HG02981 (cell line): ENCODE results near the gene OPRL1.

ENCODE experiments used
- ATAC-seq: cut with Tn5 transposase; IDR thresholded peaks from one replicate; pipeline ENCODE4 v1.9.1; 2021; ENCODE audit warnings: mild to moderate bottlenecking, moderate library complexity; ENCODE audit not compliant: unreplicated experiment

The OPRL1 gene

GRCh38 chr20:64041781-64042053 is 38.2 kb upstream of the OPRL1 start:
- no peak for ATAC-seq

GRCh38 chr20:64042054-64042781 is 37.7 kb upstream of the OPRL1 start:
- ATAC-seq, result no peak

GRCh38 chr20:64043768-64044167 is 36.1 kb upstream of the OPRL1 start:
- no peak for ATAC-seq

GRCh38 chr20:64044484-64045247 is 35.2 kb upstream of the OPRL1 start:
- ATAC-seq, result no peak

GRCh38 chr20:64045346-64046011 is 34.4 kb upstream of the OPRL1 start:
- ATAC-seq, result no peak

GRCh38 chr20:64047046-64047389 is 32.9 kb upstream of the OPRL1 start:
- no peak for ATAC-seq

GRCh38 chr20:64047968-64048401 is 31.9 kb upstream of the OPRL1 start:
- ATAC-seq, result no peak

GRCh38 chr20:64048402-64049044 is 31.4 kb upstream of the OPRL1 start:
- ATAC-seq, result no peak

GRCh38 chr20:64049060-64049877 is 30.6 kb upstream of the OPRL1 start, which contains the start of gene SOX18:
Gene SOX18, minus strand, starts transcription at chr20:64049639. Its CDS starts 123 bp downstream, at chr20:64049516.
- no peak for ATAC-seq

- ATAC-seq, result no peak
Measured at GRCh38 chr20:64049878-64050260, 30.0 kb upstream of the OPRL1 start.

- no peak for ATAC-seq
Measured at GRCh38 chr20:64050261-64051032, 29.4 kb upstream of the OPRL1 start.

- ATAC-seq, result no peak
Measured at GRCh38 chr20:64051033-64051452, 28.8 kb upstream of the OPRL1 start.

GRCh38 chr20:64051561-64052325 is 28.1 kb upstream of the OPRL1 start:
- ATAC-seq, result no peak

GRCh38 chr20:64052326-64052722 is 27.6 kb upstream of the OPRL1 start:
- ATAC-seq, result no peak

GRCh38 chr20:64052987-64053840 is 26.7 kb upstream of the OPRL1 start:
- no peak for ATAC-seq

GRCh38 chr20:64053841-64054661 is 25.8 kb upstream of the OPRL1 start:
- no peak for ATAC-seq

- ATAC-seq, result no peak
Measured at GRCh38 chr20:64055396-64055892, 24.4 kb upstream of the OPRL1 start.
